Raji (cell line): ENCODE measurements around the gene HSF5.

Experiments used
- POLR2A ChIP-seq: IDR thresholded peaks from 2 replicates; pipeline ENCODE4 v1.6.1; 2011; ENCODE audit warnings: low read depth, low read length, control low read depth; ENCODE audit not compliant: insufficient read depth

The HSF5 gene

GRCh38 chr17:58525239-58525638 is 37.0 kb upstream of the HSF5 start:
- TF ChIP-seq POLR2A: no peak

- TF ChIP-seq POLR2A: no peak
Measured at GRCh38 chr17:58521680-58522079, 33.5 kb upstream of the HSF5 start.

GRCh38 chr17:58520843-58521430 is 32.7 kb upstream of the HSF5 start:
- no peak for TF ChIP-seq POLR2A

GRCh38 chr17:58517928-58518609 is 29.9 kb upstream of the HSF5 start:
- peak; percentile 36 for TF ChIP-seq POLR2A

- TF ChIP-seq POLR2A: peak; percentile 74
Measured at GRCh38 chr17:58517378-58517927, 29.2 kb upstream of the HSF5 start.

GRCh38 chr17:58516644-58517377 is 28.6 kb upstream of the HSF5 start:
- no peak for TF ChIP-seq POLR2A

GRCh38 chr17:58515286-58515685 is 27.1 kb upstream of the HSF5 start:
- TF ChIP-seq POLR2A: no peak

- no peak for TF ChIP-seq POLR2A
Measured at GRCh38 chr17:58514770-58515157, 26.6 kb upstream of the HSF5 start.

- TF ChIP-seq POLR2A: peak; percentile 71
Measured at GRCh38 chr17:58513965-58514769, 26.0 kb upstream of the HSF5 start, which contains the start of gene MTMR4. TSS of gene MTMR4 (minus strand) at chr17:58514638. CDS start at chr17:58514407, 231 bp downstream.

- TF ChIP-seq POLR2A: no peak
Measured at GRCh38 chr17:58513267-58513964, 25.2 kb upstream of the HSF5 start.

- TF ChIP-seq POLR2A: no peak
Measured at GRCh38 chr17:58510075-58510474, 21.9 kb upstream of the HSF5 start.

- no peak for TF ChIP-seq POLR2A
Measured at GRCh38 chr17:58508341-58509067, 20.3 kb upstream of the HSF5 start.

GRCh38 chr17:58507123-58507634 is 19.0 kb upstream of the HSF5 start:
- TF ChIP-seq POLR2A: no peak
